Stimulated activated CD4-positive, alpha-beta T cell treated with anti-CD3 and anti-CD28 coated beads, Interleukin-15, amount 100 ng/mL, for 48 hours (primary cell): Measurements from ENCODE around the gene SLC25A40.
A peak's percentile ranks its signal among the peaks of the same experiment; 100 is the strongest.
"Not testable (repeated sequence)": the region's sequence is repeated elsewhere in the genome, so short reads cannot be mapped to it uniquely, and the experiment has no call there.

Experiments
- DNase-seq, 2 donors: peaks; one replicate each; pipeline ENCODE4 v3.0.0-alpha.2; 2020; ENCODE audit warnings: low read depth in 2 of 2

The SLC25A40 gene, protein sequence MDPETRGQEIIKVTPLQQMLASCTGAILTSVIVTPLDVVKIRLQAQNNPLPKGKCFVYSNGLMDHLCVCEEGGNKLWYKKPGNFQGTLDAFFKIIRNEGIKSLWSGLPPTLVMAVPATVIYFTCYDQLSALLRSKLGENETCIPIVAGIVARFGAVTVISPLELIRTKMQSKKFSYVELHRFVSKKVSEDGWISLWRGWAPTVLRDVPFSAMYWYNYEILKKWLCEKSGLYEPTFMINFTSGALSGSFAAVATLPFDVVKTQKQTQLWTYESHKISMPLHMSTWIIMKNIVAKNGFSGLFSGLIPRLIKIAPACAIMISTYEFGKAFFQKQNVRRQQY

DNA sequence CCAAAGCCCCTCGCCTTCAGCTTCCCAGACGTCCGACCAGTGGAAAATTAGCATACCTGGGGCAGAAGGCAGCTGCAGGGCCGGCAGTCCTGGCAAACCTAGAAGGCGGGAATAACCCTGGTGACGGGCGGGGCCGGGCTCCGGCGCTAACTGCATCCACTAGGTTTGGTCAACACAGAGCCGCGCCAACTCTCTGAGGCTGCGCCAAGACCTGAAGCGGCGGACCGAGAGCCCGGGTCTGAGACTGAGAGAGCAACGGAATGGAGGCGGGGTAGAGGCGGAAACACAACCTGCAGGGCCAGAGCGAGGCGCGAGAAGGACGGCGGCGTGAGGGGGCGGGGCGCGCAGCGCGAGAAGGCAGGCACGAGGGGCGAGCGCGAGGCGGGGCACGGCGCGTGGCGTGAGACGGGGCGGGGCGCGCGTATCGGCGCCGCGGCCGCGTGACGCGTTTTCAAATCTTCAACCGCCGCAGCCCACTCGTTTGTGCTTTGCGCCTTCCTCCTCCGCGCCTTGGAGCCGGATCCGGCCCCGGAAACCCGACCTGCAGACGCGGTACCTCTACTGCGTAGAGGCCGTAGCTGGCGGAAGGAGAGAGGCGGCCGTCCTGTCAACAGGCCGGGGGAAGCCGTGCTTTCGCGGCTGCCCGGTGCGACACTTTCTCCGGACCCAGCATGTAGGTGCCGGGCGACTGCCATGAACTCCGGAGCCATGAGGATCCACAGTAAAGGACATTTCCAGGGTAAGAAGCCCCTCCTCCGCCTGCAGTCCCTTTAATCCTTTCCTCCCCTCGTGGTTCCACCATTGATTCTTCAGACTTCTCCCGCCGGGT, at the start of gene SLC25A40, which contains the start of gene DBF4:
TSS of gene SLC25A40 (minus strand) at position 321 of the 829 bp plus-strand sequence. CDS start 17,633 bp downstream, outside the sequence.
TSS of gene DBF4 (plus strand) at position 454 of the 829 bp plus-strand sequence. CDS start at position 694, 240 bp downstream.
- DNase-seq = peak; percentile 88 to 96

- not testable (repeated sequence) for DNase-seq
Observed at GRCh38 chr7:87922759-87923395, 46.7 kb upstream of the SLC25A40 start.

DNA sequence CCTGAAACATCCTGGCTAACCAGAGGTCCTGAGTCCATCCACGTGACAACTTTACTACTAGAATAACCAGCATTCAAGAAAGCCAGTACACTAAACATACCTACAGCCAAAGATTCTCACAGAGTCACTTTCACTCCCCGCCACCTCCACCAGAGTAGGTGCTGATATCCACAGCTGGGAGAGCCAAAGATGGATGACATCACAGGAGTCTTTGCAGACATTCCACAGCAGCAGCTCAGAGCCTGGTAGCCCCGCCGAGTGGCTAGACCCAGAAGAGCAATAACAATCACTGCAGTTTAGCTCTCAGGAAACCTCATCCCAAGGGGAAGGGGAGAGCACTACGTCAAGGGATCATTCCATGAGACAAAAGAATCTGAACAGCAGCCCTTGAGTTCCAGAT, 44.4 kb upstream of the SLC25A40 start:
- no peak for DNase-seq

GRCh38 chr7:87919875-87920274, 43.7 kb upstream of the SLC25A40 start:
- no peak for DNase-seq

- DNase-seq = no peak
Observed at GRCh38 chr7:87918740-87919139, 42.6 kb upstream of the SLC25A40 start.

DNA sequence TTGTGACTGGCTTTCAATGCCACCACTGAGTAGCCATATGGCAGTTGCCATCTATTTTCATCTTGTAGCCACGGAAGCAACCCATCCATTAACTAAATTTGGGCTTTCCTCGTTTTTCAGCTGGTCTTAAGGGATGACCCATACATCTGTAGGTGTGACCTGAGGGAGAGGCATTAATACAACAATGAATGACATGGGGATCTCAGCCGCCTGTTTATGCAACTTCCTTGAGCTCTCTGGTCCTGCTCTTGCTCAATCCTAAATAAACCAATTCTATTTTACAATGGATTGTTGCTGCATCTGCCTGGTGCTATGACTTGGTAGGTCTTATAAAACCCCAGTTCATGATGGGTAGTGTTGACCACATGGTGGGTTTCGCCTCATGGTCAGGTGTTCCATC, 36.0 kb upstream of the SLC25A40 start:
- no peak for DNase-seq

DNA sequence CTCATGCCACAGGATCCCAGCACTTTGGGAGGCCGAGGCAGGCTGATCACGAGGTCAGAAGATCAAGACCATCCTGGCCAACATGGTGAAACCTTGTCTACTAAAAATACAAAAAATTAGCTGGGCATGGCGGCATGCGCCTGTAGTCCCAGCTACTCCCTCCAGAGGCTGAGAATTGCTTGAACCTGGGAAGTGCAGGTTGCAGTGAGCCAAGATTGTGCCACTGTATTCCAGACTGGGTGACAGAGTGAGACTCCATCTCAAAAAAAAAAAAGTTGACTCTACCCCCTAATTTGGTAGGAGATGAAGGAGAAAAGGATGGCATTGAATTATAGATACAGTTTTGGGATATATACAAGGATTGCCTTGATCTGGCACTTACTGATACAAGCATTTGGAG, 32.7 kb upstream of the SLC25A40 start:
- DNase-seq = not testable (repeated sequence)

DNA sequence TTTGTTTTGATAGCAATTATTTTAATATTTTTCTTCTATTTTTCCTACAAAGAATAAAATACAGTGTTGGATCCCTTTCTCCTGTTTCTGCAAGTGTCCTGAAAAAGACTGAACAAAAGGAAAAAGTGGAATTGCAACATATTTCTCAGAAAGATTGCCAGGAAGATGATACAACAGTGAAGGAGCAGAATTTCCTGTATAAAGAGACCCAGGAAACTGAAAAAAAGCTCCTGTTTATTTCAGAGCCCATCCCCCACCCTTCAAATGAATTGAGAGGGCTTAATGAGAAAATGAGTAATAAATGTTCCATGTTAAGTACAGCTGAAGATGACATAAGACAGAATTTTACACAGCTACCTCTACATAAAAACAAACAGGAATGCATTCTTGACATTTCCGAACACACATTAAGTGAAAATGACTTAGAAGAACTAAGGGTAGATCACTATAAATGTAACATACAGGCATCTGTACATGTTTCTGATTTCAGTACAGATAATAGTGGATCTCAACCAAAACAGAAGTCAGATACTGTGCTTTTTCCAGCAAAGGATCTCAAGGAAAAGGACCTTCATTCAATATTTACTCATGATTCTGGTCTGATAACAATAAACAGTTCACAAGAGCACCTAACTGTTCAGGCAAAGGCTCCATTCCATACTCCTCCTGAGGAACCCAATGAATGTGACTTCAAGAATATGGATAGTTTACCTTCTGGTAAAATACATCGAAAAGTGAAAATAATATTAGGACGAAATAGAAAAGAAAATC, 31.2 kb upstream of the SLC25A40 start:
- not testable (repeated sequence) for DNase-seq

DNA sequence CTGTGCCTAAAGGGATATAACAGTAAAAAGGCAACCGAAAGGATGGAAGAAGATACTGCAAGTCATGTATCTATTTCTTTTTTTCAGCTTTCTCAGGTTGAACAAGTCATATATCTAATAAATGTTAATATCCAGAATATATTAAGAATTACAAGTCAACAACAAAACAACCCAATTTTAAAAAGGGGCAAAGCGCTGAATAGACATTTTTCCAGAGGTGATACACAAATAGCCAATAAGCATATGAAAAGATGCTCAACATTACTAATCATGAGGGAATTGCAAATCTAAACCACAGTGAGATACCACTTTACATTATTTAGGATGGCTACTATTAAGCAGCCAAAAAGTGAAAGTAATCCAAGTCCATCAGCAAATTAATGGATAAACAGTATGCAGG, 23.1 kb upstream of the SLC25A40 start:
- no peak for DNase-seq

GRCh38 chr7:87895363-87895762, 19.2 kb upstream of the SLC25A40 start:
- no peak for DNase-seq

DNA sequence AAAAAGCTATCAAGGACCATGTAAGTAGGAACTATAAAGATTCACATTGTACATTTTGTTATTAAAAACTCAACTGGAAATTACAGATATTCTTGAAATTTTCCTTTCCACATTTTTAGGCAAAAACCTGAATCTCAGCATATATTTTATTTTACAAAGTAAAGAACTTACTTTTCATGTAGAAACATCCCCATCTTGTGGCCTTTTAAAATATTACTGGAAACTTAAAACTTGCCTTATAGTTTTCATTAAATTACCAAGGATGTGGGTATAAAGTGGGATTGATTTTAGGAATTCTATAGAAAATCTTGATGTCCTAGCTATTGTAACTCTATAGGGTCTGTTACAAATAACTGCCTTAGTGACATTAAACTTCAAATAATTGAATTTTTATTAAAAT, 10.7 kb upstream of the SLC25A40 start:
- DNase-seq = no peak

DNA sequence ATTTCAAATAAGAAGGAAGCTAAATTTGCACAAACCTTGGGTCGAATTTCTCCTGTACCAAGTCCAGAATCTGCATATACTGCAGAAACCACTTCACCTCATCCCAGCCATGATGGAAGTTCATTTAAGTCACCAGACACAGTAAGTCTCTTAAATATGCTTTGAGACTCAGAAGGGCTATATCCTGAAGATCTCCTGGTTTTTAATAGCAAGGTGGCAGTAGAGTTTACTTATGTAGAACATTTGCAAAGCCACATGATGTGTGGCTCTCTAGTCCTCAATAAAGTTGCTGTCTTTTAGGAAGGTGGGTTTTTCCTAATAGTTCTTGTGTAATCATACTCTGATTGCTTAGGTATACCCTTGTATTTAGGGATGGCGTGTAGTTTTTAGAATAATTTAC, 8.9 kb upstream of the SLC25A40 start:
- DNase-seq = no peak

DNA sequence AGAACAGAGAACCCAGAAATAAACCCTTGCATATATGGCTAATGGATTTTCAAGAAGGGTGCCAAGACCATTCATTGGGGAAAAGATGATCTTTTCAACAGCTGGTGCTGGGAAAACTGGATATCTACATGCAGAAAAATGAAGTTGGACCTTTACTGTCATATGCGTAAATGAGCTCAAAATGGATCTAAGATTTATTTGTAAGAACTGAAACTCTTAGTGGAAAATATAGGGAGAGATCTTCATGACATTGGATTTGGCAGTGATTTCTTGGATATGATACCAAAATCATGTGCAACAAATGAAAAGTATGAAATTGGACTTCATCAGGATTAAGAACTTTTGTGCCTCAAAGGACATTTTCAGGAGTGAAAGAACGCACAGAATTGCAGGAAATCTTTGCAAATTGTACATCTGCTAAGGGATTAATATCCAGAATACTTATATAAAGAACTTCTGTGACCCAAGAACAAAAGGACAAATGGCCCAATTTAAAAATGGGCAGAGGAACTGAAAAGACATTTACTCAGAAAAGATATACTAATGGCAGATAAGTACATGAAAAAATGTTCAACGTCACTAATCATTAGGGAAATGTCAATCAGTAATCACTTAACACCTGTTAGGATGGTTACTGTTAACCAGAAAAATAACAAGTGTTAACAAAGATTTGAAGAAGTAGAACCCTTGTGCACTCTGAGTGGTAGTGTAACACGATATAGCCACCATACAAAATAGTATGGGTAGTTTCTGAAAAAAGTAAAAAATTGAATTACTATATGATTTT, 6.2 kb upstream of the SLC25A40 start:
- DNase-seq = no peak

- DNase-seq = no peak
Observed at GRCh38 chr7:87878208-87878735, 2.1 kb upstream of the SLC25A40 start.

DNA sequence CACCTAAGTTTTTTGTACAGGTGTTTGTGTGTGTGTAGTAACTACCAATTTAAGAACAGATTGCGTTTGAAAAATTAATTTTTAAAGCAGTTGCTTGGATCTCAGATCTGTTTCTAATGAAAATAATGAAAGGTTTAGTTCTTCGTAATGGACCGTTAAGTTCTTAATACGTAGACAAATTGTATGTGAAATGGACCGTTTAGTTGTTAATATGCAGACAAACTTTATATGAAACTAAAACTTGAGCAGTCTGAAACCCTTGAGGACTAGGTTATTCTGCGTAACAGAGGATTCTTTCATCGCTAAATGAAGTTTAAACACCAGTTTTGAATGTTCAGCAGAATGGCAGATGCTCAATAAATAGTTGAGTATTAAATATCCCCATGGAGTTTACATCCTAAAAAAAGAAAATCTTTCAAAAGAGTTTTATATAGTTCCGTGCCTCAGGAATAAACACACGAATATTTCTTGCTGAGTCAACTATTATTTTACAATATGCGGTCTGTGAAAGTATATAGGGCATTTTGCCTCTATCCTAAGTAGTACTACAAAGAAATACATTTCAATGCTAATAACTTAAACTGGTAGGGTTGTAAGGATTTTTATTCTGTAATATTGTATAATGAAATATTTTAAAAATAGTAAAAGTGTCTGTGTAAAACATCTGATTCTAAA, 1.3 kb upstream of the SLC25A40 start:
- no peak for DNase-seq

GRCh38 chr7:87876869-87877234, 692 bp upstream of the SLC25A40 start:
- DNase-seq = peak; percentile 28 to 38

- DNase-seq = no peak
Observed at GRCh38 chr7:87875151-87876039, 765 bp downstream of the SLC25A40 start.

DNA sequence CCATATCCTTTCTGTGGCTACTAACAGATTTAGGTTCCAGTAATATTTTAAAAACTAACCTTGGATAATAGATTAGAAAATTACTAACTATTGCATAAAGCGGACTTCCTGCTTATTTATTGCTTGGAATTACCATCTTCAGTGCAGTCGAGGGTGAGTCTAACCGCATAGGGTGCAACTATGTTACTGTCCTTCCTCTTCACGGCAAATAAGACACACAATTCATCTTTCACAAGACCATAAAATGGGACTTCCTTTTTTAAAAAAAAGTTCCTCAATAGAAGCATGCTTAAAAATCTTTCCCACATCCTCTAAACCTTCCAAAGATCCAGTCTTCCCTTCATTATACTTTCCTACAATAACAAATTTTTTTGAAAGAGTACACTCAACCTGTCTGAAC, 2.1 kb downstream of the SLC25A40 start:
- no peak for DNase-seq

DNA sequence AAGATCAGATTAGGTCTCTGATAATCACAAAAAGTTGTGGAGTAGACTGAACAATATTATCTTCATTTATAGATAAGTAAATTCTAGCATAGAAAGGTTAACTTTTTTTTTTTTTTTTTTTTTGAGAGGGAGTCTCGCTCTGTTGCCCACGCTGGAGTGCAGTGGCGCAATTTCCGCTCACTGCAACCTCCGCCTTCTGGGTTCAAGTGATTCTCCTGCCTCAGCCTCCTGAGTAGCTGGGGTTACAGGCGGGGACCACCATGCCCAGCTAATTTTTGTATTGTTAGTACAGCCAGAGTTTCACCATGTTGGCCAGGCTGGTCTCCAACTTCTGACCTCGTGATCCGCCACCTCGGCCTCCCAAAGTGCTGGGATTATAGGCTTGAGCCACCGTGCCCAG, 2.8 kb downstream of the SLC25A40 start:
- not testable (repeated sequence) for DNase-seq
